Heart right ventricle (tissue), 16 donors: ENCODE results near the gene HACL1. TPM values are rescaled to one million over a fixed set of nuclear protein-coding genes. Genes with fewer than 3 reads are reported as not detected.

Source experiments
- ATAC-seq, 8 donors: fragments of 200-7000 bp; cut with Tn5 transposase; one replicate each; pipeline ENCODE4 v1.9.1; 2020; ENCODE audit warnings: mild to moderate bottlenecking in 8 of 8, moderate library complexity in 8 of 8, moderate number of reproducible peaks in 1 of 8
- DNase-seq, 2 donors: peaks; one replicate each; pipeline ENCODE4 v3.0.0-alpha.2; 2020
- H3K27ac ChIP-seq, 10 donors: fragments of 200-600 bp; sonication (generic) in 2 of 10; one replicate each; pipeline versions ENCODE4 v1.5.0 to v1.8.0; 2020 to 2022; ENCODE audit warnings: mild to moderate bottlenecking in 3 of 10
- H3K27me3 ChIP-seq, 7 donors: fragments of 200-600 bp; one replicate each; pipeline ENCODE4 v1.8.0; 2021 to 2022; ENCODE audit warnings: mild to moderate bottlenecking in 2 of 7
- H3K36me3 ChIP-seq, 9 donors: fragments of 200-600 bp; sonication (generic) in 1 of 9; one replicate each; pipeline versions ENCODE4 v1.5.0 to v1.8.0; 2020 to 2022; ENCODE audit warnings: mild to moderate bottlenecking in 2 of 9
- H3K4me1 ChIP-seq, 9 donors: fragments of 200-600 bp; sonication (generic) in 1 of 9; one replicate each; pipeline versions ENCODE4 v1.5.0 to v1.8.0; 2020 to 2022; ENCODE audit warnings: mild to moderate bottlenecking in 4 of 9
- H3K4me3 ChIP-seq, 10 donors: fragments of 200-600 bp; sonication (generic) in 2 of 10; one replicate each; pipeline versions ENCODE4 v1.5.0 to v1.8.0; 2020 to 2022; ENCODE audit warnings: mild to moderate bottlenecking in 7 of 10, moderate library complexity in 2 of 10
- H3K9me3 ChIP-seq, 11 donors: fragments of 200-600 bp in 10 of 11; sonication (generic) in 2 of 11; one replicate each; pipeline versions ENCODE4 v1.5.0 to v1.8.0; 2013 to 2022; ENCODE audit warnings: mild to moderate bottlenecking in 2 of 11, control low read depth in 1 of 11, moderate library complexity in 1 of 11
- WGBS, 2 donors: extraction: QIAGEN DNeasy Blood & Tissue Kit; methylation state at CpG; one replicate each; pipeline ENCODE4 v1.1.7; 2013; ENCODE audit warnings: inconsistent platforms in 1 of 2; 5-methylcytosine and 5-hydroxymethylcytosine counted together
- intact Hi-C, 10 donors: fragments of 100-400 bp; cut with DNase I; formaldehyde crosslinking; loops; one replicate each; pipeline versions ENCODE4 v1.11.1 to v1.14.2; 2022
- polyA plus RNA-seq, 2 donors: library from polyadenylated mRNA; stranded (reverse); fragments of 200-250 nt; gene quantifications; one replicate each; pipeline ENCODE4 v1.2.3, GENCODE V29; 2013
- total RNA-seq, 10 donors: library from RNA; stranded (reverse); fragmentation: NEBNext Ultra II Directional in 3 of 10; extraction: Animal tissue kit (Norgen Biotek cat#: 25700) in 3 of 10; gene quantifications; one replicate each; pipeline versions ENCODE4 v1.2.1 to v1.2.4, GENCODE V29; 2021 to 2023
- TF ChIP-seq, protein P1 (sequence below), 9 donors: fragments of 200-600 bp; sonication (generic) in 2 of 9; IDR thresholded peaks; one replicate each; pipeline versions ENCODE4 v1.5.0 to v1.8.0; 2021 to 2022; ENCODE audit warnings: antibody characterized with exemption in 9 of 9, mild to moderate bottlenecking in 5 of 9, moderate library complexity in 1 of 9
- donor health status: Arrhythmogenic right ventricular cardiomyopathy.
- donor health status: ischemic (EF 13 %, LVEDD 7.1; RV severe dilation, severe dysfunction).
- donor health status: healthy with polysubstance abuse.
- donor health status: DM: no; HTN: yes; CAD: no.
- donor health status: DM: no; HTN: no; CAD: no.
- donor health status: ischemic (EF 25% LVEDD 6.9; RV normal size, moderate dysfunction).
- donor health status: ischemic (EF 25% LVEDD 5.7; RV mildly dilated, moderate dysfunction).
- donor health status: healthy.
- donor health status: DM: yes; HTN: yes; CAD: no.
- donor health status: Ischemic cardiomyopathy.
- donor health status: ischemic (EF 35%, LVEDD 5.7; RV mildly dilated, moderate dysfunction).
- donor health status: nonischemic (EF 11% LVEDD 7.7; RV severe dilation, severe dysfunction).
- donor health status: DM: yes; HTN: yes; CAD: no.
- donor health status: PGD.
- donor health status: ischemic (EF 29% LVEDD 5.4; RV normal size, mild dysfunction).
- donor health status: nonischemic (EF 23%, LVEDD 6.1; RV moderate dilation, normal function).

Gene HACL1
- total and polyA plus RNA-seq, 12 donors: 7.5 to 20.5 (median 13.5) TPM

DNA sequence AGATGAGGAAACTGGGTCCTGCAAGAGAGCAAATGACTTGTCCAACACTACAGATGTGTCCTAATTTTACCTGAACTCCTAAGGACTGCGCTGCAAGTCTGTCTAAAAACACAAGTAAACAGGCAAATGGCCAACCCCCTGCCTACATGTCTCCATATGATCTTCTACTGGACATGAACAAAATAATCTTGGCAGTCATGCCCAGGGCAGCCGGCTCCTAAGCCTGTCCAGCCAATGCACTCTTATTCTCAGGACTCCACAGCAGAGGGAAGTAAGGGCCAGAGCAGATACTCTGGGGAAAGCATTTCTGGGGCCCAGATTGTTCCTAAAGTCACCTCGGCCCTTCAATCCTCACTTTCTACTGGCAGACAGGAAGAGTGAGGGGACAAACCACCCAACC lies 90.2 kb downstream of the HACL1 start:
- H3K4me1 ChIP-seq: peaks cover 3 to 48% (median 21%) of the 10 kb centered on the region in 9 donors
- 90 to 94% methylated on average over 3 of the region's 3 CpGs for WGBS, 2 donors

More for the DNA sequence above, 90.2 kb downstream of the HACL1 start:
- no peaks in the 10 kb centered on the region for H3K9me3 ChIP-seq
- DNase-seq: no peak
- TF ChIP-seq, protein P1, sequence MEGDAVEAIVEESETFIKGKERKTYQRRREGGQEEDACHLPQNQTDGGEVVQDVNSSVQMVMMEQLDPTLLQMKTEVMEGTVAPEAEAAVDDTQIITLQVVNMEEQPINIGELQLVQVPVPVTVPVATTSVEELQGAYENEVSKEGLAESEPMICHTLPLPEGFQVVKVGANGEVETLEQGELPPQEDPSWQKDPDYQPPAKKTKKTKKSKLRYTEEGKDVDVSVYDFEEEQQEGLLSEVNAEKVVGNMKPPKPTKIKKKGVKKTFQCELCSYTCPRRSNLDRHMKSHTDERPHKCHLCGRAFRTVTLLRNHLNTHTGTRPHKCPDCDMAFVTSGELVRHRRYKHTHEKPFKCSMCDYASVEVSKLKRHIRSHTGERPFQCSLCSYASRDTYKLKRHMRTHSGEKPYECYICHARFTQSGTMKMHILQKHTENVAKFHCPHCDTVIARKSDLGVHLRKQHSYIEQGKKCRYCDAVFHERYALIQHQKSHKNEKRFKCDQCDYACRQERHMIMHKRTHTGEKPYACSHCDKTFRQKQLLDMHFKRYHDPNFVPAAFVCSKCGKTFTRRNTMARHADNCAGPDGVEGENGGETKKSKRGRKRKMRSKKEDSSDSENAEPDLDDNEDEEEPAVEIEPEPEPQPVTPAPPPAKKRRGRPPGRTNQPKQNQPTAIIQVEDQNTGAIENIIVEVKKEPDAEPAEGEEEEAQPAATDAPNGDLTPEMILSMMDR (IDR thresholded peaks at IDR 0.05): no peak
- H3K36me3 ChIP-seq: no peaks in the 10 kb centered on the region
- H3K4me3 ChIP-seq: no peak overlapping the region
- no peaks in the 10 kb centered on the region for H3K27me3 ChIP-seq
- no peak for ATAC-seq
- intact Hi-C loops: no loop called here
- H3K27ac ChIP-seq: peak overlapping the region in 1 of 10 donors; percentile 8

Other genes starting within 250 kb of the HACL1 start
- gene METTL6, start 174.0 kb downstream of the HACL1 start, total RNA-seq: 10 to 100 TPM in 2 of 10 donors, 1 to 10 TPM in 8; 7.1 to 11.3 (median 9.4) TPM
- 10 to 100 TPM in 1 of 2 donors, 1 to 10 TPM in 1; 3.8 to 11.0 TPM for gene METTL6, start 174.0 kb downstream of the HACL1 start, polyA plus RNA-seq
- gene EAF1, start 174.0 kb downstream of the HACL1 start, total RNA-seq: 10 to 100 TPM in 2 of 10 donors, 1 to 10 TPM in 8; 7.0 to 12.4 (median 8.5) TPM
- 1 to 10 TPM; 2.3 to 4.3 TPM for gene EAF1, start 174.0 kb downstream of the HACL1 start, polyA plus RNA-seq
- 10 to 100 TPM in 7 of 10 donors, 1 to 10 TPM in 2, under 1 TPM in 1; 0.85 to 23.3 (median 14.9) TPM for gene COLQ, start 79.9 kb downstream of the HACL1 start, total RNA-seq
- 1 to 10 TPM; 3.7 to 5.7 TPM for gene COLQ, start 79.9 kb downstream of the HACL1 start, polyA plus RNA-seq
- gene BTD, start 176 bp upstream of the HACL1 start, total RNA-seq: 10 to 100 TPM in 8 of 10 donors, 1 to 10 TPM in 2; 8.8 to 17.2 (median 13.5) TPM
- gene BTD, start 176 bp upstream of the HACL1 start, polyA plus RNA-seq: 1 to 10 TPM; 4.8 to 8.3 TPM
- 10 to 100 TPM; 21.4 to 30.8 (median 27.2) TPM for gene ANKRD28, start 196.4 kb upstream of the HACL1 start, total RNA-seq
- 1 to 10 TPM; 5.9 to 6.0 TPM for gene ANKRD28, start 196.4 kb upstream of the HACL1 start, polyA plus RNA-seq